GM21360 (cell line): ENCODE results near the gene ASPHD2.
A peak's percentile ranks its signal among the peaks of the same experiment; 100 is the strongest.
"Not testable (repeated sequence)": the region's sequence is repeated elsewhere in the genome, so short reads cannot be mapped to it uniquely, and the experiment has no call there.

ENCODE experiments used
- ATAC-seq: cut with Tn5 transposase; IDR thresholded peaks from one replicate; pipeline ENCODE4 v1.9.1; 2021; ENCODE audit warnings: mild to moderate bottlenecking, moderate library complexity; ENCODE audit not compliant: unreplicated experiment

ASPHD2 gene

GRCh38 chr22:26416256-26416655 is 12.8 kb upstream of the ASPHD2 start:
- no peak for ATAC-seq

GRCh38 chr22:26416670-26417276 is 12.3 kb upstream of the ASPHD2 start:
- ATAC-seq: no peak

GRCh38 chr22:26417406-26417805 is 11.7 kb upstream of the ASPHD2 start:
- ATAC-seq: no peak

DNA sequence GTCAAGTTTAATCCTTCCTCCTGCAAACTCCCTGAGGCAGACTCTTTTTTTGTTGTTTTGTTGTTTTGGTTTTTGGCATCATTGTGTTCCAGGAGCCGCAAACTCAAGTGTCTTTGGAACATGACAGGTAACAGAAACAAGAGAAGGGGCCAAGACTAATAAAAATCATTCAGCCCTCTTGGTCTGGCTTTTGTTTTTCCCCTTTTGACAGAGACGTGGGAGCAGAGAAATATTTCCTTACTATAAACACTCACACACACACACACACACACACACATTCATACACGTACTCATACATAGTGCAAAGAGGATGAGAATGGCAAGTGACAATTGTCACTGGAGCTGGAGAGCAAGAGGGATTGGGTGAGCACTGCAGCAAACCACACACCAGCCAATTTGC is 10.4 kb upstream of the ASPHD2 start:
- no peak for ATAC-seq

- no peak for ATAC-seq
Measured at GRCh38 chr22:26426924-26427323, 2.1 kb upstream of the ASPHD2 start.

GRCh38 chr22:26429458-26430286 is 612 bp downstream of the ASPHD2 start:
- peak; percentile 7 for ATAC-seq

- ATAC-seq: no peak
Measured at GRCh38 chr22:26430600-26430999, 1.5 kb downstream of the ASPHD2 start.

- ATAC-seq: no peak
Measured at GRCh38 chr22:26431261-26431995, 2.4 kb downstream of the ASPHD2 start.

GRCh38 chr22:26432619-26433311 is 3.7 kb downstream of the ASPHD2 start:
- no peak for ATAC-seq

DNA sequence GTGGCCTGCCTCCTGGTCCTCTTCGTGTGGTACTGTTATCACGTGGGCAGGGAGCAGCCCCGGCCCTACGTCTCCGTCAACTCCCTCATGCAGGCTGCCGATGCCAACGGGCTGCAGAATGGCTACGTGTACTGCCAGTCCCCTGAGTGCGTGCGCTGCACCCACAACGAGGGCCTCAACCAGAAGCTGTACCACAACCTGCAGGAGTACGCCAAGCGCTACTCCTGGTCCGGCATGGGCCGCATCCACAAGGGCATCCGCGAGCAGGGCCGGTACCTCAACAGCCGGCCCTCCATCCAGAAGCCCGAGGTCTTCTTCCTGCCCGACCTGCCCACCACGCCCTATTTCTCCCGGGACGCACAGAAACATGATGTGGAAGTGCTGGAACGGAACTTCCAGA is 4.7 kb downstream of the ASPHD2 start:
- ATAC-seq: no peak

- no peak for ATAC-seq
Measured at GRCh38 chr22:26435327-26436093, 6.5 kb downstream of the ASPHD2 start.

DNA sequence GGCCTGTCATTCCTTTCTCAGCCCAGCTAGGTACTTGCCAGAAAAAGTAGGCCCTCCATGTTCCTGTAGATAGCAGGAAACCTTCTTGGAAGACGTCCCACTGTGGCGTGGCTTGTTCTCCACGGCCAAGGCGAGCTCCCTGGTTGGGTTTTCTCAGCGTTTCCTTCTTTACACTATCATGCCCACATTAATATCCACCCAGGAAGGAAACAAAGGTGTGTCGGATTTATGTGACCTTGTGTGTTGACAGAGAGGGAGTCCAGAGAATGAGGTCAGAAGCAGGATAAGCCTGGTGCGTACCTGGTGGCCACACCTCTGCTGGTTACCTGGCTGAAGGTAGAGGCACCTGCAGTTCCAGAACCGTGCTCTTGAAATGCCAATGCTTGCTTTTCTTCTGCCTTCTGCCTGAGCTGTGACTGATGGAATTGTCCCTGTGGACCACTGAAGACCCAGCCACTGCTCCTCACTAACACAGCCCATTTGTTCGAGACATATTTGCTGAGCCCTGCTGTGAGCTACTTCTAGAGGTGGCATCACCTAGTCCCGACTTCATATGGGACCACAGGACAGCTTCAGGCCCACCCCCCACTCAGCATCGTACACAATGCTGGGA is 7.9 kb downstream of the ASPHD2 start:
- no peak for ATAC-seq

DNA sequence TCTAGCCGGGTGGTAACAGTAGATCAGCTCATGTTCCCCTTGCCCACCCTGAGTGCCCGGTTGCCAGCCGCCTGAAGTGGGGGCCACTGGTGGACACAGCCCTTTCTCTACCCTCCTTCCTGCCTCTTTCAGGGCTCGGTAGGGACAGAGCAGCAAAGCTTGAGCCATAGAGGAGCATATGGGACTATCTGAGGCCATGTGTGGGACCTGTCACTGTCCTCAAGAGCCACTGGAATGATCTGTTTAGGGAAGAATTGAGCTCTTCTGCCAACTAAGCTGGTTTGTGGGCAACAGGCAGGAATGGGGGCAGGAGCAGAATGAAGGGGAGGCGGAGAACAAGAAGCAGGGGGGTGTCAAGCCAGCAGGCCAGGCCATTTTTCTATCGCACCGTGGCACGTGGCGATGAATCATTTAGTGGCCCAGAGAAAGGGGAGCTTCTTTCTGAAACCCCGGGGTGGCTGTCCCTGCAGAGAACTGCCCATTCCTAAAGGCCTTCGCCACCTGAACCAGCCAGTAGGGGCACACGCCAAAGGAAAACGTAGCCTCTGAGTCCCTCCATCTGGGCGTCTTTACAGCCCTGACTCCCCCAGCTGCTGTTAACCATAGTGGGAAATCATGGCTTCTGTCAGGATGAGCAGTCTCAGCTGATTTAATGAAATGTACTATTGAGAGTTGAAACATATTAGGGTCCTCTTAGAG is 8.8 kb downstream of the ASPHD2 start:
- no peak for ATAC-seq

DNA sequence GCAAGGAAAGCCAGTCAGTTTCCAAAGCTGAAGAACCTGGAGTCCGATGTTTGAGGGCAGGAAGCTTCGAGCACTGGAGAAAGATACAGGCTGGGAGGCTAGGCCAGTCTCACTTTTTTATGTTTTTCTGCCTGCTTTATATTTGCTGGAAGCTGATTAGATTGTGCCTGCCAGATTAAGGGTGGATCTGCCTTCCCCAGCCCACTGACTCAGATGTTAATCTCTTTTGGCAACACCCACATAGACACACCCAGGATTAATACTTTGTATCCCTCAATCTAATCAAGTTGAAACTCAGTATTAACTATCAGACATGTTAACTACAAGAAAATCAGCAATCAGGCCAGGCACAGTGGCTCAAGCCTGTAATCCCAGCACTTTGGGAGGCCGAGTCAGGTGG is 9.7 kb downstream of the ASPHD2 start:
- not testable (repeated sequence) for ATAC-seq

GRCh38 chr22:26439559-26439958 is 10.5 kb downstream of the ASPHD2 start:
- ATAC-seq: no peak

DNA sequence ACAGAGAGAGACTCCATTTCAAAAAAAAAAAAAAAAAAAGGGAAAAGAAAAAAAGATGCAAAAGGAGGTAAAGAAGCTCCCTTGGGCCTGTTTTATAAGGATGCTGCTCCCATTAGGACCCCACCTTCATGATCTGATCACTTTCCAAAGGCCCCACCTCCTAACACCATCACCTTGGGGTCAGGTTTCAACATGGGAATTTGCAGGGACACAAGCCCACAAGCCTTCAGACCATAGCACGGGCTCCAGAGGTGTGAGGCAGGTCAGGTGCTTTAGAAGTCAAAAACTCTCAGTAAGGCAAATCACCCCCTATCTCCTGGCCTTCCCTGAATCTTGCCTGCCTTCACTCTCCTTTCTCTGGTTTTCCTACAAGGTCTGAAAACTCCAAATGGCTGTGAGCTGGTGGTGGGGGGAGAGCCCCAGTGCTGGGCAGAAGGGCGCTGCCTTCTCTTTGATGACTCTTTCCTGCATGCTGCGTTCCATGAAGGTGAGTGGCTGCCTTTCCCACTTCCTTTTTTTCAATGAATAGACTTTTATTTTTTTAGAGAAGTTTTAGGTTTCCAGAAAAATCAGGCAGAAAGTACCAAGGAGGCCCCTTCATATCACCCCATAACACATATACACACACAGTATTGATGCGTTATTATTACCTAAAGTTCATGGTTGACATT is 13.2 kb downstream of the ASPHD2 start:
- ATAC-seq: no peak

DNA sequence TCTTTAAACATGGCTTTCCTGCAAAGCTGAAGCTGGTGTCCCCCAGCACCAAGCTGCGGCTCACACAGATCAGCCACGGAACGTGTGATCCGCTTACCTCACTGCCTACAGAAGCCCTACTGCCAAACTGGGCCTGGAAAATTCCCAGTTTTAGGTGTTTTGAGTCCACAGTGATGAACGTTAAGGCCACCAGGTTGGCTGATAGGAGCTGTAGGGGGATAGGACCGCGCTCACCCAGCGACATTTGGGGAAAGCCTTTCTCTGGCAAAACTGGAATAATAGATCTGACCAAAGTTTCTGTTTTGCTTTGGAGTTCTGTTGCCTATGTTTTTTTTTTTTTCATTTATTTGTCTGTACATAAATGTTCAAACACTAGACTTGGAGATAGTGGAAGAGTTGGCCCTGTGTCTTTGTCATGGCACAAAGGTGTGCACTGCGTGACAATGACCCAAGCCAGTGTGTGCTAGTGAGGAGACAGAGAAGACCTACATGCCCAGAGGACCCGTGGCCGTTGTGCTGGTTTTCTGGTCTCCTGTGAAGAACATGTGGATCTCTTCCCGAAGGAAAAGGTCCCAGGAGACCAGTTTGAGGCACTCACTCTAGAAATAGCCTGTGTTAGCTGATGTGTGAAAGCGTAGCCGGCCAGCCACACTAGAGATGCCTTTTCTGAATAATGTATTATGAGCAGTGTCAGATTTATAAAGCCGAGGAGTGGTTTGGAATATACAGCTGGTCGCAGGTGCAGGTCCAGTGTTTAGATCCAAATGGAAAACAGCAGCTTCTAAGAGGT is 15.0 kb downstream of the ASPHD2 start:
- ATAC-seq: no peak

- ATAC-seq: no peak
Measured at GRCh38 chr22:26444777-26445176, 15.7 kb downstream of the ASPHD2 start.
